ENCODE measurements around the gene KRTAP24-1.

DNA sequence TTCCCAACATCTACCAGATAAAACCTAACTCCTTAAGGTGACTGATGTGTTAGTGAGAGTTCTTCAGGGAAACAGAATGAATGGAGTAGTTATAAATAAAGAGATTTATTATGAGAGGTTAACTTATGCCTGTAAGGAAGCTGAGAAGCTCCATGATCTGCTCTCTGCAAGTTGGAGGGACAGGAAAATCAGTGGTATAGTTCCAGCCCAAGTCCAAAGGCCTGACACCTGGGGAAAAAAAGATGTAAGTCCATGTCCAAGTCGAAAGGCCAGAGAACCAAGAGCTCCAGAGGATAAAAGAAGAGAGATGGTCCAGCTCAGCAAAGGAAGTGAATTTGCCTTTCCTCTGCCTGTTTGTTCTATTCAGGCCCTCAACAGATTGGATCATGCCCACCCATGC lies 27.1 kb downstream of the KRTAP24-1 start:
- TF ChIP-seq, protein P1, sequence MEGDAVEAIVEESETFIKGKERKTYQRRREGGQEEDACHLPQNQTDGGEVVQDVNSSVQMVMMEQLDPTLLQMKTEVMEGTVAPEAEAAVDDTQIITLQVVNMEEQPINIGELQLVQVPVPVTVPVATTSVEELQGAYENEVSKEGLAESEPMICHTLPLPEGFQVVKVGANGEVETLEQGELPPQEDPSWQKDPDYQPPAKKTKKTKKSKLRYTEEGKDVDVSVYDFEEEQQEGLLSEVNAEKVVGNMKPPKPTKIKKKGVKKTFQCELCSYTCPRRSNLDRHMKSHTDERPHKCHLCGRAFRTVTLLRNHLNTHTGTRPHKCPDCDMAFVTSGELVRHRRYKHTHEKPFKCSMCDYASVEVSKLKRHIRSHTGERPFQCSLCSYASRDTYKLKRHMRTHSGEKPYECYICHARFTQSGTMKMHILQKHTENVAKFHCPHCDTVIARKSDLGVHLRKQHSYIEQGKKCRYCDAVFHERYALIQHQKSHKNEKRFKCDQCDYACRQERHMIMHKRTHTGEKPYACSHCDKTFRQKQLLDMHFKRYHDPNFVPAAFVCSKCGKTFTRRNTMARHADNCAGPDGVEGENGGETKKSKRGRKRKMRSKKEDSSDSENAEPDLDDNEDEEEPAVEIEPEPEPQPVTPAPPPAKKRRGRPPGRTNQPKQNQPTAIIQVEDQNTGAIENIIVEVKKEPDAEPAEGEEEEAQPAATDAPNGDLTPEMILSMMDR (IDR thresholded peaks at IDR 0.05) = no peak
- TF ChIP-seq POLR2AphosphoS5 (IDR thresholded peaks at IDR 0.05; ENCODE audit: insufficient read depth in 1 of 2, low read depth in 1 of 2) (no peak), POLR2A (IDR thresholded peaks at IDR 0.05) (no peak)

All from vagina (tissue), 2 donors.